Erythroblast (primary cell): ENCODE results near the gene PLCL2.

Experiments used
- DNase-seq, 2 experiments: peaks; one replicate each; lab custom pipeline; 2025; lab: John Stamatoyannopoulos, UW
- GATA1 ChIP-seq: IDR thresholded peaks from 2 replicates; pipeline ENCODE4 v1.6.1; 2011; ENCODE audit warnings: low read depth, mild to moderate bottlenecking, control low read depth, low read length, moderate library complexity
- POLR2A ChIP-seq: IDR thresholded peaks from 2 replicates; pipeline ENCODE4 v1.6.1; 2011; ENCODE audit warnings: mild to moderate bottlenecking, low read length

Gene PLCL2

DNA sequence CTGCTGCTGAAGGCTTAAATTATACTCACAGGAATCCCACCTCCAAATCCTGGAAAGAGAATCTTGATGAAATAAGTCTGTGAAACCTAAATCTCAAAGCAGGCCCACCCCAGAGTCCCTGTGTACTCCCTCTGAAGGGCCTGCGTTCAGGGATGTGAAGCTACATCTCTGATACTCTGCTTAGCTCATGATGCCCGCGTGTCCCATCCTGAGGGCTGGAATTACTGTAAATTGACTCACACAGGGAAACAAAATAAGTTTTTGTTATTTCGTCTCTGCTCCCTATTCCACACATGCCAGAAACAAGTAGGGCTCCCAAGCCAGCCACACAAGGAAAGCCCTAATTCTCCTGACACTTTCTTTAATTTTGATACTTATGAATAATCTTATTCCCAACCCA is 10.9 kb upstream of the PLCL2 start:
- no peak for DNase-seq
- TF ChIP-seq GATA1 (no peak), POLR2A (no peak)

DNA sequence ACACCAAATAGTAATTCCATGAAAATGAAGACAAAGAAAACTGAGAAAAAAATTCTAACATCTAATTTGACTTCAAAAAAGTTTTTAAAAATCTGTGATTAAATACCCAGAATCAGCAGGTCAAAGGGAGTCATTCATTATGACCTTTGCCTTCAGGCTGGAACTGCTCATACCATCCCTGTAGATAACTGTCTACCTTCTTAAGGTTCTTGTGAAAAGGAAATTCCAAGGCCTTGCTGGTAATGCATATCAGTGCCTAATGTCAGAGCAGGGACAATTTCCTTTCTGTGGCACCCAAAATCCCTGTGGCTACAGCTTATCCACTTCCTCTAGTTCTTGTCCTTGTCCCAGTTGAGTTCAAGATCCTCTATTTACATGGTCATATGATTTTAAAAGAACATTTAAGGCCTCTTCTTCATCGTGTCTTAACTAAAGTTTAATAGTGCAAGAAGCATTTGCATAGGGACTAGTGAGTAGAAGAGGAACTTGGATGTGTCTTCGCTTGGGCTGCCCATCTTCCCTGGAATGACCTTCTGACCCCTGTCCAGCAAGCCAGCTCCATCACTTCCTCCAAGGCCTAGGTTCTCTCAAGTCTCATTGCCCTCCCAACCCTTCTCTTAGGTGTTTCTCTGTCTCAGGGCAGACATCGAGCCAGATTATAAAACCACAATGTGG is 8.7 kb upstream of the PLCL2 start:
- no peak for TF ChIP-seq GATA1
- TF ChIP-seq POLR2A, result no peak
- no peak for DNase-seq

DNA sequence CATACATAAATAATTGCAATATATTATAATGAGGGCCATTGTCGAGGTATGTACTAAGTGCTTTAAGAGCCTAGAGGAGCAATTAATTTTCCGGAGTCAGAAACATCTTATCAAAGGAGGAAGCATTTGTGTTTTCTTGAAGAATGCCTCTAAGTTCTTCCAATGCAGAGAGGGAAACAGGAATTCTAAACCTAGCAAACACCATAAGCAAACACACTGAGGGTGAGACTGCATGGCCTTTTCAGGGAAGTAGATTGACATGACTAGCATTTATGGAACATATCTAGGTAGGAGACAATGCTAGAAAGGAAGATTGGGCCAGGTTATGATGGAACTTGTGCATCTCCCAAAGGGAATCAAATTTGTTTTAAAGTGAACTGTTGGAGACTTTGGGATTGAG is 7.2 kb upstream of the PLCL2 start:
- no peak for DNase-seq

DNA sequence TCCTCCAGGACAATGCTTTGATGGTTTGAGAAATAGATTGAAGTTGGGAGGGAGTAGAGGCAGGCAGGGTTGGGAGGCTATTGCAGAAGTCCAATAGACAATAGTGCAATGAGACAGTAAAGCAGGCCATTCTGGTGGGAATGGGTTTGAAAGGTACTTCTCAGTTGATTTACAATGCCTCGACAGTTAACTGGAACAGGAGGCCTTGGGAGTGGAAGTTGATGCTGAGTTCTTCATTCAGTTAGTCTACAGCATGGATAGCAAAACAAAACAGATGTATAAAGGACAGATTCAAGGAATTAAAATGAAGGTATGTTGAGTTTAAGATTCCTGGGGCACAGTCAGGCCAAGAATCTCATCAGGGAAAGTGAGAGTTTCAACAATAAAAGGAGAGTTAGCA is 6.8 kb upstream of the PLCL2 start:
- TF ChIP-seq GATA1 (no peak), POLR2A (no peak)

More for the DNA sequence above, 7.2 kb upstream of the PLCL2 start:
- TF ChIP-seq POLR2A (no peak), GATA1 (no peak)

DNA sequence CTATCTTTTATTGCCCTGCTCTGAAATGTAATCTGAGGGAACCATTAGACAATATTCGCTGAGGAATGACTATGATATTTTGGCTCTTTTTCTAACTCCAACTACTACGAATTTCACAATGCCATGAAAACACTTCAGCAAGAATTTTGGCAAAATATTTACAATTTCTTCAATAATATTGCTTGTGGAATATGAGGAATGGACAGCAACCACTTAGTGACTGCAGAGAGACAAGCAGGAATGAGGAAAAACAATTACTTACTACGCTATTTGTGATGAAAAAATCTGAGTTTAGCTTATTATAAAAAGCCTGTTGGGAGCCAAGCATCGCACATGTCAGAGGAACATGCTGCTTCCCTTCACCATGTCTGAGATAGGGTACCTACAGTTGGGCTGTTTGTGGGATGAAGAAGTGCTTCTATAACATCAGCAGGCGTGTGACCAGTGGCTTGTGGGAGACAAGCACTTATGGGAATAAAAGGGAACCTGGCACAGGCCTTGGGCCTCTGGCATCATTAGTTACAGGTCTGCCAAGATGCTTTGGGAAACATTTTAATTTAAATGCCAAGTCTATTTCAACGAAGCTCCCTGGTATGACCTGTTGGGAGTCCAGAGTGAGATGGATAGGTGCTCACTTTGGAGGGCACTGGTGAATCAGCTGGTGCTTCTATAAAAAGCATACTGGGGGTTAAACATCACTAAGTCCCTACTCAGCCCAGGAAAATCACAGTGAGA is 2.7 kb upstream of the PLCL2 start:
- TF ChIP-seq POLR2A (no peak), GATA1 (no peak)
- DNase-seq, result no peak

More for the DNA sequence above, 6.8 kb upstream of the PLCL2 start:
- no peak for DNase-seq

DNA sequence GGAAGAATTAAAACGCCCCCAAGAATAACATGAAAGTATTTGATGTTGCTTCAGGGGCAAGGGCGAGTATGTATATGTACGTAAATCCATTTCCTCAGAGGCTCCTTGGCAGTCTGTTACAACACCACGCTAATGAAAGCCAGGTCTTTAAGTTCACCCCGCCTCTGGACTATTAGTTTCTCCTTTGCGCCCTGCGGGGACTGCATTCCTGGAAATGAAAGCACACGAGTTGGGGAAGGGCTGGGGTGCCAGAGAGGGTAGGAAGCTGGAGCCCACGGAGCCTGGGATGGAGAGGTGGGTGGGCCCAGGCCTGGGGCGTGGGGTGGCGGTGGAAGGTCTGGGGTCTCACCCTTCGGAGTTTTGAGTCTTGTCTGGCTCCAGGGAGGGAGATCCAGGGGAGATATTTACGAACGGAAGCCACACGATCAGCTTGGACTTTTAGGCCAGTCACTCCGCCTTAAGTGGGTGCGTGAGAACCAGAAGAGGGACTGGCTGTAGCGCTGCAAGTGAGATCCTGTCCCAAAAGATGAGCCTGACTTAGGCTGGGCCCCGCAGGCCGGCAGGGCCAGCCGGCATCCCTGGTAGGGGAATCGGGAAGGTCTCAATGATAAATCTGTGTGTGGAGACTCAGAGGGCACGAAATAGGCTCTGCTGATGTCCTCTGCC is 1.6 kb upstream of the PLCL2 start:
- no peak for TF ChIP-seq GATA1
- TF ChIP-seq POLR2A, result no peak

DNA sequence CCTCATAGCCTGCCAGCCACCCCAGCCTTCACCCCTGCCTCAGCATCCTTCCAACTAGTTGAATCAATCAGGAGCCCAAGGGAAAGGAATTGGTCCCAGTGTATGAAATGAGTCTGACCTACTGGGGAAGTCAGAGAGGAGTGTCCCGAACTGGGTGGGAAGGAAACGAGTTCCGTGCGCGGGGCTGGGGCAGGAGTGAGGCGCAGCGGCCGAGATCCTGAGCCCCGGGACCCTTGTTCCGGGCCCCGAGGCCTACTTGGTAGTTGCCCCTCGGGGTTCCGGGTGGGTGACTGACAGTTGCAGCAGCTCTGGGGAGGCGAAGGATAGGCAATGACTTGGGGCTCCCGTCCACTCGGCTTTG is 1.1 kb upstream of the PLCL2 start:
- no peak for DNase-seq
- TF ChIP-seq GATA1 (no peak), POLR2A (no peak)

More for the DNA sequence above, 1.6 kb upstream of the PLCL2 start:
- no peak for DNase-seq

DNA sequence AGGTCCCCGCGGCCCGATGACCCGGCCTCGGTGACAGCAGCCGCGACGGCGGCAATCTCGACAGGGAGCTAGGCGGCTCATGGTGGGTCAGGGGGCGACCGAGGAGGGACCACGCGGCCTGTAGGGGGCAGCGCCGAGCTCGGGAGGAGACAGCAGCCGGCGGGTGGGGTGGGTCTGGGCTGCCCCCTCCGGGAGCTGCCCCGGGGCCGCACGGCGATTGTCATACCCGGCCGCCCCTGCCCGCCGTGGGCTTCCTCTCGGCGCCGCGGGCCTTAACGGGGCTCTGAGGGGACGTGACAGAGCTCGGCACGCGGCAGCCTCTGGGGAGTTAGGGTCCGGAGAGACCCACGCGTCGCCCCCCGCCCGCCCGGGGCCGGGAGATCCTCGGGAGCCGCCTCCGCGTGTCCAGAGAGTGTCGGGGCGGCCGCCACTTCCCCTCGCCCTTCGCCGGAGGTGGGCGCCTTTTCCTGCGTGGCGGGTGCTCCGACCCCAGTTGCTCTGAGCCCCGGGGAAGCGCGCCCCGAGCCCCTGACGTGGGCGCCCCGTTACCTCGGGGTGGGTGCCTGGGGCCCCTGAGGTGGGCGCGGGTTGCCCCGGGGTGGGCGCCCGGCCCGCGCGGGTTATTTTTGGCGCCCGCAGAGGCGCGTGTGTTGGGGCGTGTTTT is 539 bp upstream of the PLCL2 start:
- peak; percentile 73 to 85 for DNase-seq
- no peak for TF ChIP-seq POLR2A
- TF ChIP-seq GATA1, result no peak

DNA sequence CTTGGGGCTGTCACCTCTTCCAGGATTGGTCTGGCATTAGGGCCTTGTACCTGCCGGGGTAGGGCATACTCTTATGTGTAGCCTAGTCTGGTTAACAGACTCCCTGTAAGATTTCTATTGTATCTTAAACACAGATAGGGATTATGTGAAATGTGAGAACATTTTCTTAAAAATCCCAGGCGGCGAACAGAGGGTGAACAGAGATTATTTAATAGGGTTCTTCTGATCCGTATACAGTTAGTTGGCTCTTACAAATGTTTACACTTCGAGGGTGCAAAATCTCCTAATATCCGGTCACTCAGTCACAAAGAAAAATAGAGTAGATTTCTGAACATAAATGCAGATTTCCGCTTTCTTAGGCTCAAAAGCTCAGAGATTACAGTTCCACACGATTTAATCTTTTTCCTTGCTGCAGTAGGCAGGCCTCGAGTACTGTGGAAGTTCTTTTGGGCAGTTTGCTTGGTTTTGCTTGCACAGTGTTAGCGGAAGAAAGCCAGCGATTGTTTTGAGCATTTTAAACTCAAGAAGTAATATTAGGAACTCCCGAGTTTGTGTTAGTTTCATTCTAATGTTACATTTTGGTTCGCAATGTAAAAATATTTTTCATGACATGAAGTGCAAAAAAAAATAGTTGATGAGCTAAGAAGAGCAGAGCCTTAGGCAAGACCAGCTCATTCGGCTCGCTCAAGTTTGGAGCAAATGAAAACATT is 993 bp downstream of the PLCL2 start:
- DNase-seq, result peak in 1 of 2 experiments; percentile 18
- TF ChIP-seq GATA1 (no peak), POLR2A (peak; percentile 16)

DNA sequence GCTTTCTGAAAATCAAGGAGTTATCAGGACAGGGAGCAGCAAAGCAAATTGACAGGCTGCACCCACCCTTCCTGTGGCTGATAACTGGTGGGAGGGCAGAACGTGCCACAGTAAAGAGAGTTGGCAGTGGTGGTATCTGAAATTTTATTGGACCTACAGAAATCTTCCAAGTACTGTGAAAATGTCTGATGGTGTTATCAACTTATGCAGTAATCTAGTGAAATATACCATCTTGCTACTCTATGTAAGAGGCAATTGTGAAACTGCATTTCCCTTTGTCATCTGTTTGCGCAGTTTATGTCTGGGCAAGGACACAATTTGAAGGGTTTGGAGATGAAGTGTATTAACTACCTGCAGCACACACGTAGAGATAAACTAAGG is 1.5 kb downstream of the PLCL2 start:
- TF ChIP-seq POLR2A (peak; percentile 8), GATA1 (no peak)
- peak; percentile 74 to 84 for DNase-seq

DNA sequence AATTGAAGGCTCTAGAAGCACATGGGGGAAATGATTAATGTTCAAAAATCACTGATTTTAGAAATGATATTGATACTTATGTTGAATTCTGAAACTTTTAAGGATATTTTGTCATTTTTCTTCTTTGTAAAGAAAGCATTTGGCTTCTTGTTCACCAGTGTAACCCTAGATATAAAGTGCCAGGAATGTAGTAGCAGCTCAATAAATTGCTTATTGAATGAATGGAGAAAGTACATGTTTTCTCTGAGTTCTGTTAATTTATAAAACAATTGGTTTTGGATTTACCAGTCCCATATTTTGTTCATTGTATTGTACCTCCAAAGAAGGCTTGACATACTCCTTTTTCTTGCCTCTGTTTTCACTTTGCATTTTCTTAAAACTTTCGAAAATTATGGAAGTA is 2.4 kb downstream of the PLCL2 start:
- TF ChIP-seq GATA1, result no peak
- DNase-seq, result no peak

DNA sequence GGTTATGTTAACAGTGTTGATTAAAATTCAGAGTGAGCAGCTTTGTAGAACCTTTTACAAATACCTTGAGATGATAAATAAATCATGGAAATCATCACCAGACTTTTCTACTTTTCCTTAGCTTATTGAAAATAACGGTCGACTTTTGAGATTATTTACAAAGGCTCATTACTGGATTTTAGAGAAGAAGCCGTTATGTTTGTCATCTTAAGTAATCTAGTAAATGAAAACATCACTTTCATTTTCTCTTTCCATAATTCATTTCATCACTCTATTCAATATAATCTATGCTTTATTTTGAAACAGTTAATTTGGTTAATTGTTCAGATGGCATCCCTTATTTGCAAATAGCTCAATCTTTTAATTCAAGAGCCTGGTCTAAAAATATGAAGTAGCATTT is 3.6 kb downstream of the PLCL2 start:
- no peak for DNase-seq
- no peak for TF ChIP-seq GATA1
- TF ChIP-seq POLR2A, result no peak
